Measurements from ENCODE around the gene SYTL3.

DNA sequence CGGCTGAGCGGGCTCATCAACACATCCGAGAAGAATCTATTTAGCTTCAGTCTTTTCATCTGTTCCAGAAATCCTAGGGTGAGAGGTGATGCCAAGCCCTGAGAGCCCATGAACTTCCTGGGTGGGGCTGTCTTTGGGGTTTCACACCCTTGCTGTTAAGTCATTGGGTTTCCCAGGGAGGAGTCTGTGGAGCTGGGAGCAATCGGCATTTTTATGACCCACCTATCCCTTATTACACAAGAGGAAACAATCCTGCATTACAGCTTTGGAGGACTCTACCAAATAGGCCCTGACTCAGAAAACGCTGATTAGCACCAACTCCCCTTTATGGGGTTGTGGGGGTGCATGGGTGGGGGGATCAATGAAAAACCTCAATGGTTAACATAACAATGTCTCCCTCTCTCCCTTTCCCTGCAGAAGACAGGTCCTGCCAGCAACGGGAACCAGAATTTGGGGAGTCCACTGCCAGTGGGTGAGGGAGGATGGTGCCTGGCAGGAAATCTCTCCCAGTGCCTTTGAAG lies 123.1 kb downstream of the SYTL3 start:
- TF ChIP-seq, protein P1, sequence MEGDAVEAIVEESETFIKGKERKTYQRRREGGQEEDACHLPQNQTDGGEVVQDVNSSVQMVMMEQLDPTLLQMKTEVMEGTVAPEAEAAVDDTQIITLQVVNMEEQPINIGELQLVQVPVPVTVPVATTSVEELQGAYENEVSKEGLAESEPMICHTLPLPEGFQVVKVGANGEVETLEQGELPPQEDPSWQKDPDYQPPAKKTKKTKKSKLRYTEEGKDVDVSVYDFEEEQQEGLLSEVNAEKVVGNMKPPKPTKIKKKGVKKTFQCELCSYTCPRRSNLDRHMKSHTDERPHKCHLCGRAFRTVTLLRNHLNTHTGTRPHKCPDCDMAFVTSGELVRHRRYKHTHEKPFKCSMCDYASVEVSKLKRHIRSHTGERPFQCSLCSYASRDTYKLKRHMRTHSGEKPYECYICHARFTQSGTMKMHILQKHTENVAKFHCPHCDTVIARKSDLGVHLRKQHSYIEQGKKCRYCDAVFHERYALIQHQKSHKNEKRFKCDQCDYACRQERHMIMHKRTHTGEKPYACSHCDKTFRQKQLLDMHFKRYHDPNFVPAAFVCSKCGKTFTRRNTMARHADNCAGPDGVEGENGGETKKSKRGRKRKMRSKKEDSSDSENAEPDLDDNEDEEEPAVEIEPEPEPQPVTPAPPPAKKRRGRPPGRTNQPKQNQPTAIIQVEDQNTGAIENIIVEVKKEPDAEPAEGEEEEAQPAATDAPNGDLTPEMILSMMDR (IDR thresholded peaks at IDR 0.05), result no peak
- no peak for TF ChIP-seq EZH2 (IDR thresholded peaks at IDR 0.05; ENCODE audit: borderline replicate concordance, insufficient read depth, low read depth, low read length, poor library complexity, severe bottlenecking)

Data from B cell (primary cell).